ENCODE measurements around the gene LRRC8A. TPM values are rescaled to one million over a fixed set of nuclear protein-coding genes. Genes with fewer than 3 reads are reported as not detected.

LRRC8A gene
- polyA plus RNA-seq, 1 donor from 2014 or later = 11.6 TPM

- Histone ChIP-seq H3K79me2 (replicated peaks; ENCODE audit: insufficient read depth, low read length) (no peaks in the 10 kb centered on the region), H3K9me2 (ENCODE audit: insufficient read depth, low read length) (no peaks in the 10 kb centered on the region), H3K27me3 (ENCODE audit: insufficient read depth, low read depth, low read length) (no peaks in the 10 kb centered on the region), H3K4me3 (ENCODE audit: low read length) (no peak overlapping the region), H3K36me3 (ENCODE audit: insufficient read depth, low read length) (no peaks in the 10 kb centered on the region), H3K9ac (ENCODE audit: low read length) (no peak overlapping the region), H3K27ac (ENCODE audit: low read length) (no peak overlapping the region), H4K20me1 (ENCODE audit: insufficient read depth) (no peaks in the 10 kb centered on the region), H2AFZ (ENCODE audit: low read depth, low read length) (no peak overlapping the region), H3F3A (ENCODE audit: insufficient read depth, low read length, poor library complexity, severe bottlenecking) (no peaks in the 10 kb centered on the region), H3K9me3 (ENCODE audit: low read length) (no peaks in the 10 kb centered on the region), H3K4me2 (ENCODE audit: low read length) (no peak overlapping the region)
- TF ChIP-seq RAD21 (conservative IDR thresholded peaks at IDR 0.05) (no peak), MXI1 (conservative IDR thresholded peaks at IDR 0.05; ENCODE audit: poor library complexity, severe bottlenecking) (no peak), REST (IDR thresholded peaks at IDR 0.05; ENCODE audit: borderline replicate concordance) (no peak), TAF1 (IDR thresholded peaks at IDR 0.05; ENCODE audit: low read depth) (no peak), SMC3 (conservative IDR thresholded peaks at IDR 0.05; ENCODE audit: poor library complexity) (no peak), EP300 (conservative IDR thresholded peaks at IDR 0.05; ENCODE audit: poor library complexity, severe bottlenecking) (no peak), POLR2AphosphoS5 (IDR thresholded peaks at IDR 0.05) (no peak), CTCF (IDR thresholded peaks at IDR 0.05; ENCODE audit: poor library complexity, severe bottlenecking) (no peak), EZH2 (IDR thresholded peaks at IDR 0.05; ENCODE audit: borderline replicate concordance, insufficient read depth, low read length, poor library complexity, severe bottlenecking) (no peak)
Observed at GRCh38 chr9:128898845-128899565, 17.1 kb downstream of the LRRC8A start.

GRCh38 chr9:128899566-128900322 is 17.8 kb downstream of the LRRC8A start:
- Histone ChIP-seq H3K4me3 (ENCODE audit: low read length) (no peak overlapping the region), H3K36me3 (ENCODE audit: insufficient read depth, low read length) (no peaks in the 10 kb centered on the region), H4K20me1 (ENCODE audit: insufficient read depth) (no peaks in the 10 kb centered on the region), H3K27ac (ENCODE audit: low read length) (no peak overlapping the region), H3K27me3 (ENCODE audit: insufficient read depth, low read depth, low read length) (no peaks in the 10 kb centered on the region), H3F3A (ENCODE audit: insufficient read depth, low read length, poor library complexity, severe bottlenecking) (no peaks in the 10 kb centered on the region), H3K79me2 (replicated peaks; ENCODE audit: insufficient read depth, low read length) (no peaks in the 10 kb centered on the region), H3K9me3 (ENCODE audit: low read length) (no peaks in the 10 kb centered on the region), H3K9me2 (ENCODE audit: insufficient read depth, low read length) (no peaks in the 10 kb centered on the region), H2AFZ (ENCODE audit: low read depth, low read length) (no peak overlapping the region), H3K9ac (ENCODE audit: low read length) (no peak overlapping the region), H3K4me2 (ENCODE audit: low read length) (no peak overlapping the region)
- TF ChIP-seq REST (IDR thresholded peaks at IDR 0.05; ENCODE audit: borderline replicate concordance) (no peak), EZH2 (IDR thresholded peaks at IDR 0.05; ENCODE audit: borderline replicate concordance, insufficient read depth, low read length, poor library complexity, severe bottlenecking) (no peak)

Measured in neural cell (in vitro differentiated cells).